HCT116 (cell line): Measurements from ENCODE around the gene PEF1.

Experiments used
- CBX3 ChIP-seq: IDR thresholded peaks from 2 replicates; pipeline ENCODE4 v1.6.1; 2012; ENCODE audit warnings: low read depth
- EZH2 ChIP-seq: fragments of 200-600 bp; sonication (generic); IDR thresholded peaks from 2 replicates; pipeline ENCODE4 v1.6.1; 2017; ENCODE audit warnings: antibody characterized with exemption, mixed run types
- EZH2phosphoT487 ChIP-seq: fragments of 200-600 bp; IDR thresholded peaks from 2 replicates; pipeline ENCODE4 v1.6.1; 2018; ENCODE audit warnings: antibody characterized with exemption, borderline replicate concordance
- POLR2A ChIP-seq: IDR thresholded peaks from 2 replicates; pipeline ENCODE4 v1.7.0; 2011; ENCODE audit warnings: borderline replicate concordance; ENCODE audit not compliant: insufficient read depth, insufficient read length; ENCODE audit errors: extremely low read depth
- ZFX ChIP-seq: fragments of 450-650 bp; IDR thresholded peaks from 2 replicates; pipeline ENCODE4 v1.6.1; 2017
- TF ChIP-seq, protein P1 (sequence below), 3 experiments: fragments of 200-600 bp in 1 of 3; sonication (generic) in 1 of 3; IDR thresholded peaks in 2 of 3; conservative IDR thresholded peaks in 1 of 3; 2 replicates each; pipeline ENCODE4 v1.5.1; 2012 to 2017; ENCODE audit warnings: low read depth in 2 of 3, low read length in 2 of 3, antibody characterized with exemption in 1 of 3, borderline replicate concordance in 1 of 3, control low read depth in 1 of 3, mild to moderate bottlenecking in 1 of 3, mixed read lengths in 1 of 3, mixed run types in 1 of 3, moderate library complexity in 1 of 3; ENCODE audit not compliant: insufficient read depth in 1 of 3

GRCh38 chr1:31591425-31592093 is 53.1 kb downstream of the PEF1 start:
- no peak for TF ChIP-seq POLR2A
- no peak for TF ChIP-seq CBX3
- TF ChIP-seq, protein P1, sequence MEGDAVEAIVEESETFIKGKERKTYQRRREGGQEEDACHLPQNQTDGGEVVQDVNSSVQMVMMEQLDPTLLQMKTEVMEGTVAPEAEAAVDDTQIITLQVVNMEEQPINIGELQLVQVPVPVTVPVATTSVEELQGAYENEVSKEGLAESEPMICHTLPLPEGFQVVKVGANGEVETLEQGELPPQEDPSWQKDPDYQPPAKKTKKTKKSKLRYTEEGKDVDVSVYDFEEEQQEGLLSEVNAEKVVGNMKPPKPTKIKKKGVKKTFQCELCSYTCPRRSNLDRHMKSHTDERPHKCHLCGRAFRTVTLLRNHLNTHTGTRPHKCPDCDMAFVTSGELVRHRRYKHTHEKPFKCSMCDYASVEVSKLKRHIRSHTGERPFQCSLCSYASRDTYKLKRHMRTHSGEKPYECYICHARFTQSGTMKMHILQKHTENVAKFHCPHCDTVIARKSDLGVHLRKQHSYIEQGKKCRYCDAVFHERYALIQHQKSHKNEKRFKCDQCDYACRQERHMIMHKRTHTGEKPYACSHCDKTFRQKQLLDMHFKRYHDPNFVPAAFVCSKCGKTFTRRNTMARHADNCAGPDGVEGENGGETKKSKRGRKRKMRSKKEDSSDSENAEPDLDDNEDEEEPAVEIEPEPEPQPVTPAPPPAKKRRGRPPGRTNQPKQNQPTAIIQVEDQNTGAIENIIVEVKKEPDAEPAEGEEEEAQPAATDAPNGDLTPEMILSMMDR (IDR thresholded peaks at IDR 0.05 in 2 of 3, conservative IDR thresholded peaks at IDR 0.05 in 1 of 3; ENCODE audit: borderline replicate concordance in 1 of 3, insufficient read depth in 1 of 3, low read depth in 2 of 3, low read length in 2 of 3), result no peak
- TF ChIP-seq EZH2, result no peak
- no peak for TF ChIP-seq ZFX
- no peak for TF ChIP-seq EZH2phosphoT487
